ENCODE data around the gene SRP9.
A peak's percentile ranks its signal among the peaks of the same experiment; 100 is the strongest.

Gene SRP9

GRCh38 chr1:225824533-225824941, 46.9 kb downstream of the SRP9 start:
- H2BK5ac ChIP-seq (ENCODE audit: low read depth, low read length, poor library complexity, severe bottlenecking), result no peak overlapping the region
- 87% methylated on average over 9 of the region's 12 CpGs for WGBS

GRCh38 chr1:225825078-225825477, 47.5 kb downstream of the SRP9 start:
- Histone ChIP-seq H2BK12ac (ENCODE audit: low read length in 2 of 2) (no peak overlapping the region), H3K23ac (ENCODE audit: low read length in 2 of 2) (no peak overlapping the region), H3K27me3 (ENCODE audit: control insufficient read depth in 1 of 2, insufficient read depth in 1 of 2, low read length in 2 of 2) (no peaks in the 10 kb centered on the region), H3K14ac (ENCODE audit: low read length in 2 of 2) (no peak overlapping the region), H2BK15ac (ENCODE audit: low read depth, poor library complexity, severe bottlenecking) (no peak overlapping the region), H2BK5ac (ENCODE audit: low read depth, low read length, poor library complexity, severe bottlenecking) (no peak overlapping the region), H3K4me2 (ENCODE audit: low read length, poor library complexity, severe bottlenecking) (no peak overlapping the region), H3K79me1 (replicated peaks; ENCODE audit: low read length, poor library complexity, severe bottlenecking) (peaks cover 28% of the 10 kb centered on the region), H3K27ac (ENCODE audit: low read length, poor library complexity, severe bottlenecking) (no peak overlapping the region), H3K4me1 (ENCODE audit: control insufficient read depth, insufficient read depth, low read depth, low read length) (no peaks in the 10 kb centered on the region), H3K4me3 (ENCODE audit: insufficient read depth in 1 of 2, low read depth in 1 of 2, low read length in 2 of 2) (no peak overlapping the region), H4K8ac (ENCODE audit: low read length) (no peak overlapping the region), H3K18ac (ENCODE audit: low read depth in 1 of 2, low read length in 2 of 2) (no peak overlapping the region), H2AFZ (ENCODE audit: low read depth, low read length) (no peak overlapping the region), H2BK120ac (ENCODE audit: low read depth, low read length) (no peak overlapping the region), H3K4ac (ENCODE audit: low read depth in 1 of 2, low read length in 2 of 2) (no peak overlapping the region), H3K36me3 (ENCODE audit: control insufficient read depth in 1 of 2, insufficient read depth in 2 of 2, low read depth in 1 of 2, low read length in 2 of 2) (peaks cover 23 to 28% of the 10 kb centered on the region in 2 experiments), H4K91ac (ENCODE audit: low read length) (no peak overlapping the region), H2AK5ac (ENCODE audit: low read length, severe bottlenecking) (no peak overlapping the region), H3K9me3 (ENCODE audit: control insufficient read depth, low read length) (no peaks in the 10 kb centered on the region), H3K9ac (ENCODE audit: low read length) (peak overlapping the region; percentile 55)
- DNase-seq, result no peak
- 93% methylated on average over 6 of the region's 6 CpGs for WGBS

More at GRCh38 chr1:225824533-225824941, 46.9 kb downstream of the SRP9 start:
- no peak overlapping the region for H3K18ac ChIP-seq (ENCODE audit: low read depth in 1 of 2, low read length in 2 of 2)
- H3K14ac ChIP-seq (ENCODE audit: low read length in 2 of 2), result no peak overlapping the region
- H3K4me2 ChIP-seq (ENCODE audit: low read length, poor library complexity, severe bottlenecking), result no peak overlapping the region
- H3K9ac ChIP-seq (ENCODE audit: low read length), result no peak overlapping the region
- no peak overlapping the region for H4K8ac ChIP-seq (ENCODE audit: low read length)
- no peak overlapping the region for H2AFZ ChIP-seq (ENCODE audit: low read depth, low read length)
- no peak overlapping the region for H3K23ac ChIP-seq (ENCODE audit: low read length in 2 of 2)
- H2AK5ac ChIP-seq (ENCODE audit: low read length, severe bottlenecking), result no peak overlapping the region
- H3K27me3 ChIP-seq (ENCODE audit: control insufficient read depth in 1 of 2, insufficient read depth in 1 of 2, low read length in 2 of 2), result no peaks in the 10 kb centered on the region
- H2BK12ac ChIP-seq (ENCODE audit: low read length in 2 of 2), result no peak overlapping the region
- no peak for DNase-seq
- H3K27ac ChIP-seq (ENCODE audit: low read length, poor library complexity, severe bottlenecking), result no peak overlapping the region
- H3K36me3 ChIP-seq (ENCODE audit: control insufficient read depth in 1 of 2, insufficient read depth in 2 of 2, low read depth in 1 of 2, low read length in 2 of 2), result peaks cover 19 to 28% of the 10 kb centered on the region in 2 experiments
- no peaks in the 10 kb centered on the region for H3K9me3 ChIP-seq (ENCODE audit: control insufficient read depth, low read length)
- H2BK120ac ChIP-seq (ENCODE audit: low read depth, low read length), result no peak overlapping the region
- H4K91ac ChIP-seq (ENCODE audit: low read length), result no peak overlapping the region
- H3K4me1 ChIP-seq (ENCODE audit: control insufficient read depth, insufficient read depth, low read depth, low read length), result no peaks in the 10 kb centered on the region
- no peak overlapping the region for H3K4ac ChIP-seq (ENCODE audit: low read depth in 1 of 2, low read length in 2 of 2)
- H3K79me1 ChIP-seq (replicated peaks; ENCODE audit: low read length, poor library complexity, severe bottlenecking), result peaks cover 31% of the 10 kb centered on the region
- no peak overlapping the region for H2BK15ac ChIP-seq (ENCODE audit: low read depth, poor library complexity, severe bottlenecking)
- no peak overlapping the region for H3K4me3 ChIP-seq (ENCODE audit: insufficient read depth in 1 of 2, low read depth in 1 of 2, low read length in 2 of 2)

- no peaks in the 10 kb centered on the region for H3K4me1 ChIP-seq (ENCODE audit: control insufficient read depth, insufficient read depth, low read depth, low read length)
- DNase-seq, result no peak
- H2BK15ac ChIP-seq (ENCODE audit: low read depth, poor library complexity, severe bottlenecking), result no peak overlapping the region
- H2BK120ac ChIP-seq (ENCODE audit: low read depth, low read length), result no peak overlapping the region
- H2BK12ac ChIP-seq (ENCODE audit: low read length in 2 of 2), result no peak overlapping the region
- H3K18ac ChIP-seq (ENCODE audit: low read depth in 1 of 2, low read length in 2 of 2), result no peak overlapping the region
- no peaks in the 10 kb centered on the region for H3K27me3 ChIP-seq (ENCODE audit: control insufficient read depth in 1 of 2, insufficient read depth in 1 of 2, low read length in 2 of 2)
- peaks cover 28% of the 10 kb centered on the region for H3K79me1 ChIP-seq (replicated peaks; ENCODE audit: low read length, poor library complexity, severe bottlenecking)
- H3K36me3 ChIP-seq (ENCODE audit: control insufficient read depth in 1 of 2, insufficient read depth in 2 of 2, low read depth in 1 of 2, low read length in 2 of 2), result peaks cover 24 to 28% of the 10 kb centered on the region in 2 experiments
- no peak overlapping the region for H2AFZ ChIP-seq (ENCODE audit: low read depth, low read length)
- no peaks in the 10 kb centered on the region for H3K9me3 ChIP-seq (ENCODE audit: control insufficient read depth, low read length)
- H3K14ac ChIP-seq (ENCODE audit: low read length in 2 of 2), result no peak overlapping the region
- peak overlapping the region in 1 of 2 experiments; percentile 6 for H3K4me3 ChIP-seq (ENCODE audit: insufficient read depth in 1 of 2, low read depth in 1 of 2, low read length in 2 of 2)
- no peak overlapping the region for H2BK5ac ChIP-seq (ENCODE audit: low read depth, low read length, poor library complexity, severe bottlenecking)
- no peak overlapping the region for H4K91ac ChIP-seq (ENCODE audit: low read length)
- no peak overlapping the region for H3K27ac ChIP-seq (ENCODE audit: low read length, poor library complexity, severe bottlenecking)
- H3K9ac ChIP-seq (ENCODE audit: low read length), result peak overlapping the region; percentile 55
- H3K4ac ChIP-seq (ENCODE audit: low read depth in 1 of 2, low read length in 2 of 2), result no peak overlapping the region
- H3K23ac ChIP-seq (ENCODE audit: low read length in 2 of 2), result no peak overlapping the region
- no peak overlapping the region for H3K4me2 ChIP-seq (ENCODE audit: low read length, poor library complexity, severe bottlenecking)
- no peak overlapping the region for H4K8ac ChIP-seq (ENCODE audit: low read length)
- H2AK5ac ChIP-seq (ENCODE audit: low read length, severe bottlenecking), result no peak overlapping the region
- 82% methylated on average over 6 of the region's 7 CpGs for WGBS
Measured at GRCh38 chr1:225825607-225826007, 48.0 kb downstream of the SRP9 start.

- H3K27me3 ChIP-seq (ENCODE audit: control insufficient read depth in 1 of 2, insufficient read depth in 1 of 2, low read length in 2 of 2), result no peaks in the 10 kb centered on the region
- H3K4me2 ChIP-seq (ENCODE audit: low read length, poor library complexity, severe bottlenecking), result no peak overlapping the region
- no peak for DNase-seq
- no peak overlapping the region for H3K18ac ChIP-seq (ENCODE audit: low read depth in 1 of 2, low read length in 2 of 2)
- no peak overlapping the region for H3K9ac ChIP-seq (ENCODE audit: low read length)
- no peak overlapping the region for H3K27ac ChIP-seq (ENCODE audit: low read length, poor library complexity, severe bottlenecking)
- H4K91ac ChIP-seq (ENCODE audit: low read length), result no peak overlapping the region
- H3K36me3 ChIP-seq (ENCODE audit: control insufficient read depth in 1 of 2, insufficient read depth in 2 of 2, low read depth in 1 of 2, low read length in 2 of 2), result peaks cover 32 to 36% of the 10 kb centered on the region in 2 experiments
- H2BK5ac ChIP-seq (ENCODE audit: low read depth, low read length, poor library complexity, severe bottlenecking), result no peak overlapping the region
- no peak overlapping the region for H3K4me3 ChIP-seq (ENCODE audit: insufficient read depth in 1 of 2, low read depth in 1 of 2, low read length in 2 of 2)
- H2AK5ac ChIP-seq (ENCODE audit: low read length, severe bottlenecking), result no peak overlapping the region
- no peak overlapping the region for H2BK120ac ChIP-seq (ENCODE audit: low read depth, low read length)
- WGBS, result 84% methylated on average over 8 of the region's 8 CpGs
- peaks cover 28% of the 10 kb centered on the region for H3K79me1 ChIP-seq (replicated peaks; ENCODE audit: low read length, poor library complexity, severe bottlenecking)
- H2BK15ac ChIP-seq (ENCODE audit: low read depth, poor library complexity, severe bottlenecking), result no peak overlapping the region
- no peak overlapping the region for H2BK12ac ChIP-seq (ENCODE audit: low read length in 2 of 2)
- no peak overlapping the region for H3K4ac ChIP-seq (ENCODE audit: low read depth in 1 of 2, low read length in 2 of 2)
- no peaks in the 10 kb centered on the region for H3K4me1 ChIP-seq (ENCODE audit: control insufficient read depth, insufficient read depth, low read depth, low read length)
- H3K14ac ChIP-seq (ENCODE audit: low read length in 2 of 2), result no peak overlapping the region
- H4K8ac ChIP-seq (ENCODE audit: low read length), result no peak overlapping the region
- H3K23ac ChIP-seq (ENCODE audit: low read length in 2 of 2), result no peak overlapping the region
- no peaks in the 10 kb centered on the region for H3K9me3 ChIP-seq (ENCODE audit: control insufficient read depth, low read length)
- H2AFZ ChIP-seq (ENCODE audit: low read depth, low read length), result no peak overlapping the region
Measured at GRCh38 chr1:225827076-225827475, 49.5 kb downstream of the SRP9 start.
